Gastrocnemius medialis (tissue), 4 donors: ENCODE results near the gene ABCG2.

Experiments used
- CTCF ChIP-seq, 5 experiments: fragments of 450-650 bp in 3 of 5; fragments of 200-600 bp in 2 of 5; sonication (generic) in 2 of 5; IDR thresholded peaks in 4 of 5; conservative IDR thresholded peaks in 1 of 5; 1 replicate in 4 of 5; 2 replicates in 1 of 5; pipeline ENCODE4 v1.5.1; 2016 to 2019; ENCODE audit warnings: antibody characterized with exemption in 5 of 5, mild to moderate bottlenecking in 3 of 5, moderate library complexity in 3 of 5
- POLR2A ChIP-seq, 2 donors: fragments of 450-650 bp; IDR thresholded peaks; one replicate each; pipeline ENCODE4 v1.6.1; 2017; ENCODE audit warnings: antibody characterized with exemption in 2 of 2, mild to moderate bottlenecking in 2 of 2, moderate library complexity in 2 of 2

GRCh38 chr4:88107406-88108107 is 50.9 kb downstream of the ABCG2 start:
- no peak for TF ChIP-seq CTCF (IDR thresholded peaks at IDR 0.05 in 4 of 5, conservative IDR thresholded peaks at IDR 0.05 in 1 of 5)
- TF ChIP-seq POLR2A (IDR thresholded peaks at IDR 0.05): no peak
